22Rv1 (cell line): ENCODE data around the gene CC2D2A.

ENCODE experiments used
- ZFX ChIP-seq: fragments of 450-650 bp; IDR thresholded peaks from 2 replicates; pipeline ENCODE4 v1.6.1; 2017; ENCODE audit warnings: antibody characterized with exemption, borderline replicate concordance
- TF ChIP-seq, protein P1 (sequence below): fragments of 450-650 bp; IDR thresholded peaks from 2 replicates; pipeline ENCODE4 v1.5.1; 2017; ENCODE audit warnings: mild to moderate bottlenecking

DNA sequence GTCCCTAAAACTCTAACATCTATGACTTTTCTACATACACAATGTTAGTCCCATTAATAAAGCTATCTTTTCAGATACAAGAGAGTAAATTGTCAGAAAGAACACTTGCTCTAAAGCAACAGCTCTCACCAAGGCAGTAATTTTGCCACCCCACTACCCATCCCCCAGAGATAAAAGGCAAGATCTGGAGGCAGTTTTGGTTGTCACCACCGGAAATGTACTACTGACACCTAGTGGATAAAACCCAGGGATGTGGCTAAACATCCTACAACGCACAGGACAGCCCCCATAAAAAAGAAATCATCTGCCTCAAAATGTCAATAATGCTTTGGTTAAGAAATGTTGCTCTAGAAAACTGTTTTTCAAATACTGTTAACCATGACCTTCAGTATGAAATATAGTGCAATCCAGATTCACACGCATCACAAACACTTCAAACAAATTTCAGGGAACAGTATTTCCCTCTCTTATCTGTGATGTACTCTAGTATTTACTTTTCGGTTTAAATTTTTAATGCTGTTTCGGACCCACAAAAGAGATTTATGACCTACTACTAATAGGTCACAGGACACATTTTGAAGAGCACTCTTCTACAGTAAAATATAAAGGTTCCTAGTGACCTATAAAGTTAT is 180.3 kb downstream of the CC2D2A start:
- TF ChIP-seq, protein P1, sequence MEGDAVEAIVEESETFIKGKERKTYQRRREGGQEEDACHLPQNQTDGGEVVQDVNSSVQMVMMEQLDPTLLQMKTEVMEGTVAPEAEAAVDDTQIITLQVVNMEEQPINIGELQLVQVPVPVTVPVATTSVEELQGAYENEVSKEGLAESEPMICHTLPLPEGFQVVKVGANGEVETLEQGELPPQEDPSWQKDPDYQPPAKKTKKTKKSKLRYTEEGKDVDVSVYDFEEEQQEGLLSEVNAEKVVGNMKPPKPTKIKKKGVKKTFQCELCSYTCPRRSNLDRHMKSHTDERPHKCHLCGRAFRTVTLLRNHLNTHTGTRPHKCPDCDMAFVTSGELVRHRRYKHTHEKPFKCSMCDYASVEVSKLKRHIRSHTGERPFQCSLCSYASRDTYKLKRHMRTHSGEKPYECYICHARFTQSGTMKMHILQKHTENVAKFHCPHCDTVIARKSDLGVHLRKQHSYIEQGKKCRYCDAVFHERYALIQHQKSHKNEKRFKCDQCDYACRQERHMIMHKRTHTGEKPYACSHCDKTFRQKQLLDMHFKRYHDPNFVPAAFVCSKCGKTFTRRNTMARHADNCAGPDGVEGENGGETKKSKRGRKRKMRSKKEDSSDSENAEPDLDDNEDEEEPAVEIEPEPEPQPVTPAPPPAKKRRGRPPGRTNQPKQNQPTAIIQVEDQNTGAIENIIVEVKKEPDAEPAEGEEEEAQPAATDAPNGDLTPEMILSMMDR: peak; percentile 83
- no peak for TF ChIP-seq ZFX
